ENCODE measurements around the gene SLC15A5.

DNA sequence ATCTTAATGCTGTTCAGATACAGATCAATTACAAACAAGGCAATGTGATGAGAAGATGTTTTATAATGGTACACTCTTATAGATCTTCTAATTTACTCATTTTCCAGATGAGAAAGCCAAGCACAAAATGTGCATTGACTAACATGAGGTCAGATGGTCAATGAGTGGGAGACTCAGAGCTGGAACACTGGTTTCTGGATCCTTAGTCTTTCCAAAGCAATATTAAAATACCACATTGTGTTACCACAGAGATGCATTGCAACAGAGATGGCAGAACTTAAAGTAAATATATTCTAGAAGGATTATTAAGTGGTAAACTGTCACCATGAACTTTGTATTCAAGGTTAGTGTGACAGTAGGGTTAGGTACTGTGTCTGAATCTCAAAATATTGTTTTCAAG is 113.6 kb downstream of the SLC15A5 start:
- TF ChIP-seq HOXC10 (CRISPR knock-in tag; IDR thresholded peaks at IDR 0.05), result no peak
- no peak for TF ChIP-seq CTCF (tag by site-specific recombination; IDR thresholded peaks at IDR 0.05)
- no peak for TF ChIP-seq ZNF146 (tag by site-specific recombination; IDR thresholded peaks at IDR 0.05)
- no peak for TF ChIP-seq HOXA7 (CRISPR knock-in tag; IDR thresholded peaks at IDR 0.05; ENCODE audit: borderline replicate concordance)
- TF ChIP-seq, protein P1, sequence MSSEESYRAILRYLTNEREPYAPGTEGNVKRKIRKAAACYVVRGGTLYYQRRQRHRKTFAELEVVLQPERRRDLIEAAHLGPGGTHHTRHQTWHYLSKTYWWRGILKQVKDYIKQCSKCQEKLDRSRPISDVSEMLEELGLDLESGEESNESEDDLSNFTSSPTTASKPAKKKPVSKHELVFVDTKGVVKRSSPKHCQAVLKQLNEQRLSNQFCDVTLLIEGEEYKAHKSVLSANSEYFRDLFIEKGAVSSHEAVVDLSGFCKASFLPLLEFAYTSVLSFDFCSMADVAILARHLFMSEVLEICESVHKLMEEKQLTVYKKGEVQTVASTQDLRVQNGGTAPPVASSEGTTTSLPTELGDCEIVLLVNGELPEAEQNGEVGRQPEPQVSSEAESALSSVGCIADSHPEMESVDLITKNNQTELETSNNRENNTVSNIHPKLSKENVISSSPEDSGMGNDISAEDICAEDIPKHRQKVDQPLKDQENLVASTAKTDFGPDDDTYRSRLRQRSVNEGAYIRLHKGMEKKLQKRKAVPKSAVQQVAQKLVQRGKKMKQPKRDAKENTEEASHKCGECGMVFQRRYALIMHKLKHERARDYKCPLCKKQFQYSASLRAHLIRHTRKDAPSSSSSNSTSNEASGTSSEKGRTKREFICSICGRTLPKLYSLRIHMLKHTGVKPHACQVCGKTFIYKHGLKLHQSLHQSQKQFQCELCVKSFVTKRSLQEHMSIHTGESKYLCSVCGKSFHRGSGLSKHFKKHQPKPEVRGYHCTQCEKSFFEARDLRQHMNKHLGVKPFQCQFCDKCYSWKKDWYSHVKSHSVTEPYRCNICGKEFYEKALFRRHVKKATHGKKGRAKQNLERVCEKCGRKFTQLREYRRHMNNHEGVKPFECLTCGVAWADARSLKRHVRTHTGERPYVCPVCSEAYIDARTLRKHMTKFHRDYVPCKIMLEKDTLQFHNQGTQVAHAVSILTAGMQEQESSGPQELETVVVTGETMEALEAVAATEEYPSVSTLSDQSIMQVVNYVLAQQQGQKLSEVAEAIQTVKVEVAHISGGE (tag by site-specific recombination; conservative IDR thresholded peaks at IDR 0.05; ENCODE audit: low read depth), result no peak
- TF ChIP-seq, protein P2, sequence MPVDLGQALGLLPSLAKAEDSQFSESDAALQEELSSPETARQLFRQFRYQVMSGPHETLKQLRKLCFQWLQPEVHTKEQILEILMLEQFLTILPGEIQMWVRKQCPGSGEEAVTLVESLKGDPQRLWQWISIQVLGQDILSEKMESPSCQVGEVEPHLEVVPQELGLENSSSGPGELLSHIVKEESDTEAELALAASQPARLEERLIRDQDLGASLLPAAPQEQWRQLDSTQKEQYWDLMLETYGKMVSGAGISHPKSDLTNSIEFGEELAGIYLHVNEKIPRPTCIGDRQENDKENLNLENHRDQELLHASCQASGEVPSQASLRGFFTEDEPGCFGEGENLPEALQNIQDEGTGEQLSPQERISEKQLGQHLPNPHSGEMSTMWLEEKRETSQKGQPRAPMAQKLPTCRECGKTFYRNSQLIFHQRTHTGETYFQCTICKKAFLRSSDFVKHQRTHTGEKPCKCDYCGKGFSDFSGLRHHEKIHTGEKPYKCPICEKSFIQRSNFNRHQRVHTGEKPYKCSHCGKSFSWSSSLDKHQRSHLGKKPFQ (tag by site-specific recombination; IDR thresholded peaks at IDR 0.05), result no peak
- no peak for TF ChIP-seq BCL11A (tag by site-specific recombination; IDR thresholded peaks at IDR 0.05; ENCODE audit: low read depth)
- TF ChIP-seq EGR2 (tag by site-specific recombination; IDR thresholded peaks at IDR 0.05; ENCODE audit: low read depth), result no peak
- TF ChIP-seq, protein P3, sequence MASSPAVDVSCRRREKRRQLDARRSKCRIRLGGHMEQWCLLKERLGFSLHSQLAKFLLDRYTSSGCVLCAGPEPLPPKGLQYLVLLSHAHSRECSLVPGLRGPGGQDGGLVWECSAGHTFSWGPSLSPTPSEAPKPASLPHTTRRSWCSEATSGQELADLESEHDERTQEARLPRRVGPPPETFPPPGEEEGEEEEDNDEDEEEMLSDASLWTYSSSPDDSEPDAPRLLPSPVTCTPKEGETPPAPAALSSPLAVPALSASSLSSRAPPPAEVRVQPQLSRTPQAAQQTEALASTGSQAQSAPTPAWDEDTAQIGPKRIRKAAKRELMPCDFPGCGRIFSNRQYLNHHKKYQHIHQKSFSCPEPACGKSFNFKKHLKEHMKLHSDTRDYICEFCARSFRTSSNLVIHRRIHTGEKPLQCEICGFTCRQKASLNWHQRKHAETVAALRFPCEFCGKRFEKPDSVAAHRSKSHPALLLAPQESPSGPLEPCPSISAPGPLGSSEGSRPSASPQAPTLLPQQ (tag by site-specific recombination; IDR thresholded peaks at IDR 0.05), result no peak
